ENCODE results near the gene VCAM1. TPM values are rescaled to one million over a fixed set of nuclear protein-coding genes. Genes with fewer than 3 reads are reported as not detected.

Gene VCAM1
- total and polyA plus RNA-seq, 8 donors, result 9.1 to 73.0 (median 45.8) TPM

DNA sequence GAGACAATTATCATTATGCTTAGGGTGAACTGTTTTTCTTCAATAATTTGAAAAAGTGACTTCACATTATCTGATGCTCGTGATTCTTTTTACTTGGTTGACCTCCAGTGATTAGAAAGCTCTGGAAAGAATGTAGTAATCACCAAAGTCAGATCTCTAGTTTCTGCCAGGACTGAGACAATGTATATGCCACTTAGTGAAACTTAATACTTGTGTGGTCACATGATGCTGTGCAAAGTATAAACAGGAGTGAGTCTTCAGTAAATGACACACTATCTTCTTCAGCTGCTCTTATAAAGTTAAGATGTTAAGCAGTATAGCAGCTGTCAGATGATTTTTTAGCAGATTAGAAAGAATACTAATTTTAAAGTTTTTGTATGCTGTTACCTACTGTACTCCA is 17.2 kb downstream of the VCAM1 start:
- DNase-seq, result peak in 1 of 4 donors; percentile 36
- Histone ChIP-seq H3K36me3 (no peaks in the 10 kb centered on the region), H3K27me3 (no peaks in the 10 kb centered on the region), H3K4me1 (peaks cover 0 to 8% of the 10 kb centered on the region in 2 donors), H3K9me3 (no peaks in the 10 kb centered on the region), H3K27ac (no peak overlapping the region), H3K4me3 (no peak overlapping the region)
- TF ChIP-seq CTCF (IDR thresholded peaks at IDR 0.05), result no peak
- ATAC-seq, result no peak
- intact Hi-C loops (cut with DNase I), result no loop called here

DNA sequence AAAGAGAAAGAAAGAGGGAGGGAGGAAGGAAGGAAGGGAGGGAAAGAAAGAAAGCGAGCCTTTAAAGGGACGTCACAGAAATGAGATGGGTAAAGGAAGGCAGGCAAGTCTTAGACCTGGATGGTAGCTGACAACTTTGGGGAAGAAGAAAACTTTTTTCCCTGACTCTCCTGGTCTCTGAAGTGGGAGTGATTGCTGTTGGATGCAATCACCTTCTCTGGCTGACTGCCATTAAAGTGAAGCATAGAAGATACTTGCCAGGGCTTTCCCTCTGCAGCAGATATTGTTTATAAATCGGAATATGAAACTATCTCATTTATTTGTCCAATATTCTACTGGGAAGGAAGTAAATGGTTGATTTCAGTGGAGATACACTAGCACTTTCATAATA is 27.0 kb downstream of the VCAM1 start:
- no peak for ATAC-seq
- intact Hi-C loops (cut with DNase I), result no loop called here
- Histone ChIP-seq H3K4me3 (no peak overlapping the region), H3K4me1 (no peaks in the 10 kb centered on the region), H3K27ac (no peak overlapping the region), H3K27me3 (no peaks in the 10 kb centered on the region), H3K36me3 (no peaks in the 10 kb centered on the region), H3K9me3 (no peaks in the 10 kb centered on the region)
- no peak for DNase-seq
- no peak for TF ChIP-seq CTCF (IDR thresholded peaks at IDR 0.05)

GRCh38 chr1:100747771-100748170 is 28.2 kb downstream of the VCAM1 start:
- no peak for TF ChIP-seq CTCF (IDR thresholded peaks at IDR 0.05)
- Histone ChIP-seq H3K27me3 (no peaks in the 10 kb centered on the region), H3K27ac (no peak overlapping the region), H3K4me3 (no peak overlapping the region), H3K9me3 (no peaks in the 10 kb centered on the region), H3K36me3 (no peaks in the 10 kb centered on the region), H3K4me1 (no peaks in the 10 kb centered on the region)
- no peak for DNase-seq
- intact Hi-C loops (cut with DNase I), result no loop called here
- no peak for ATAC-seq

DNA sequence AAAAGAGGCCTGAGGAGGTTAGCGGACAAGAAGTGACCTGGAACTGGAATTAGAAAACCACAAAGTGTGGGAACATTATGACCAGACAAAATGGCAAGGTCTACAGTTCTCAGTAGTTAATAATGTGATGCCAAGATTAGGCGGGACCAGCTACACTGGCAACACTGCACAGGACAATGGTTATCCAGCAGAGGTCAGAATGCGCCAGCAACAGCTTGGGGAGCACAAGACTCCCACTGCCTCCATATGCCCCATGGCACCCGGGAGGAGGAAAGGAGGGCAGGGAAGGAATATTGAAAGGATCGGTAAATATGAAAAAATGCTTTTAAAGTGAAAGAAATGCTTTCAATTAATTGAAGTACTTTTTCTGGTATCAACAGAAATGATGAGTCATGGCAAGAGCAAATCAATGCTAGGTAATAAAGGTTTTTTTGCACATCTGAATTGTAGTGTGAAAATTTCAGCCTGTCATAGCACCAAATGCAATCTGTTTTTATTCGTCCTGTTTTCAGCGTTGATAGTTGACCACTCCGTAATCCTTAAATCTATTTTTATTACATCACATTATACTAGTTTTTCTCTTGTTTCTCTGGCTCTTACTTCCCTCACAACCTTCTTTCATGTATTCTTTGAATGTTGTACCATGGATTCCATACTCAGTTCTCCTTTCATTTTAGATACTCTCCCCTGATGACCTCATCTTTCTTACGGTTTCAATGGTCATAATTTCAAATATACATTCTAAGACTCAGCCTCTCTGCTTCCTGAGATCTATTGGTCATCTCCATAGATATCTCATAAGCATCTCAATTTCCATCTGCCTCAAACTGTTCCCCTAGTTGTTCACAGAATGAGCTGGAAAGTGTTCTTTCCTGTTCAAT is 30.7 kb downstream of the VCAM1 start:
- Histone ChIP-seq H3K36me3 (no peaks in the 10 kb centered on the region), H3K4me1 (no peaks in the 10 kb centered on the region), H3K27me3 (no peaks in the 10 kb centered on the region), H3K4me3 (no peak overlapping the region), H3K27ac (no peak overlapping the region), H3K9me3 (no peaks in the 10 kb centered on the region)
- DNase-seq, result no peak
- no peak for ATAC-seq
- TF ChIP-seq CTCF (IDR thresholded peaks at IDR 0.05), result no peak
- intact Hi-C loops (cut with DNase I), result no loop called here

DNA sequence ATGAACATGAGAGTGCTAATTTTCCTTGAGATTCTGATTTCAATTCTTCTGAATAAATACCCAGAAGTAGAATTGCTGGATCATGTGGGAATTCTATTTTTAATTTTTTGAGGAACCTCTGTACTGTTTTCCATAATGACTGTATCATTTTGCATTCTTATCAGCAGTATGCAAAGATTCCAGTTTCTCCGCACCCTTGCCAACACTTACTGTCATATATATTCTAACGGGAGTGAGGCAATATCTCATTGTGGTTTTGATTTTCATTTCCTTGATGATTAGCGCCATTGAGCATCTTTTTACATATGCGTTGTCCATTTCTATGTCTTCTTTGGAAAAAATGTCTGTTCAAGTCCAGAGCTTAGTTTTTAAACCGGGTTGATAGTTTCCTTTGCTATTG is 33.2 kb downstream of the VCAM1 start:
- Histone ChIP-seq H3K36me3 (no peaks in the 10 kb centered on the region), H3K27ac (no peak overlapping the region), H3K4me1 (no peaks in the 10 kb centered on the region), H3K9me3 (no peaks in the 10 kb centered on the region), H3K4me3 (no peak overlapping the region), H3K27me3 (no peaks in the 10 kb centered on the region)
- TF ChIP-seq CTCF (IDR thresholded peaks at IDR 0.05), result no peak
- no peak for DNase-seq
- intact Hi-C loops (cut with DNase I), result no loop called here
- ATAC-seq, result no peak
